ENCODE results near the gene ZFAND5. TPM values are rescaled to one million over a fixed set of nuclear protein-coding genes. Genes with fewer than 3 reads are reported as not detected.
A peak's percentile ranks its signal among the peaks of the same experiment; 100 is the strongest.

ZFAND5 gene
- polyA plus RNA-seq, 1 of the 3 experiments (the other 2 are of a cell fraction): 58.8 TPM

DNA sequence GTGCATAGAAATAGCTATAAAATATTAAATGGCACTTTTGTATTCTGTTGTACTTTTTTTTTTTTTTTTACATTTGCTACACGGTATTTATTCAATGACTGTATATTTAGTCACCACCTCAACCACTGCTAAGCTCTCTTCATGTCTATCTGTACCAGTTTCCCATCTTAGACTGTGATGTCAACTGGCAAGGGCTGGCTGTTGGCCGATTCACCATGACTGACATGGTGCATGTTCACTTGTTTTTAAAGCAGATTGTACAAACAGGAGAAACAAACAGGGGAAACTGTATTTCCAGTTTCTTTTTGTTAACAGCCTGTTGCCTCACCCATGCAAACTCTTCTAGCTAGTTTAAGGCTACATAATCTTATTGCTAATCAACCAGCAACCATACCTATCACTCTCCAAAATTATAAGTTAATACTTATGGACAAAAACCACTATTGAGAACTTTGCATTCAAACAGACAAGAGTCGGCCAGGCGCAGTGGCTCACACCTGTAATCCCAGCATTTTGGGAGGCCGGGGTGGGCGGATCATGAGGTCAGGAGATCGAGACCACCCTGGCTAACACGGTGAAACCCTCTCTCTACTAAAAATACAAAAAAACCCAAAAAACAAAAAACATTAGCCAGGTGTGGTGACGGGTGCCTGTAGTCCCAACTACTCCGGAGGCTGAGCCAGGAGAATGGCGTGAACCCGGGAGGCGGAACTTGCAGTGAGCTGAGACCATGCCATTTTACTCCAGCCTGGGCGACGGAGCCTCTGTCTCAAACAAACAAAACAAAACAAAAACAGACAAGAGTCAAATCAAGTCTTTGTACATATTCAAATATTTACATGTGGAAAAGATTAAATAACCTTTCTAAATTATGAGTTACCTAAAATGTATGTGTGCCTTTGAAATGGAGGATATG lies 13.2 kb downstream of the ZFAND5 start:
- 88% methylated on average over 15 of the region's 15 CpGs for WGBS (ENCODE audit: low lambda C conversion rate)
- peaks cover 25% of the 10 kb centered on the region for H3K79me2 ChIP-seq (ENCODE audit: insufficient read depth)
- DNase-seq: no peak
- H3K9ac ChIP-seq: no peak overlapping the region
- TF ChIP-seq, protein P1, sequence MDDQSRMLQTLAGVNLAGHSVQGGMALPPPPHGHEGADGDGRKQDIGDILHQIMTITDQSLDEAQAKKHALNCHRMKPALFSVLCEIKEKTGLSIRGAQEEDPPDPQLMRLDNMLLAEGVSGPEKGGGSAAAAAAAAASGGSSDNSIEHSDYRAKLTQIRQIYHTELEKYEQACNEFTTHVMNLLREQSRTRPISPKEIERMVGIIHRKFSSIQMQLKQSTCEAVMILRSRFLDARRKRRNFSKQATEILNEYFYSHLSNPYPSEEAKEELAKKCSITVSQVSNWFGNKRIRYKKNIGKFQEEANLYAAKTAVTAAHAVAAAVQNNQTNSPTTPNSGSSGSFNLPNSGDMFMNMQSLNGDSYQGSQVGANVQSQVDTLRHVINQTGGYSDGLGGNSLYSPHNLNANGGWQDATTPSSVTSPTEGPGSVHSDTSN (IDR thresholded peaks at IDR 0.05): peak; percentile 47
- TF ChIP-seq RFX5 (IDR thresholded peaks at IDR 0.05; ENCODE audit: low read length) (no peak), FOSL2 (IDR thresholded peaks at IDR 0.05; ENCODE audit: borderline replicate concordance, low read depth) (peak; percentile 22; the same call in 1 of the 2 replicates), FOXM1 (IDR thresholded peaks at IDR 0.05; ENCODE audit: low read depth) (no peak), RXRA (IDR thresholded peaks at IDR 0.05; ENCODE audit: borderline replicate concordance, low read depth) (no peak), TAF1 (IDR thresholded peaks at IDR 0.05; ENCODE audit: borderline replicate concordance, low read depth, low read length) (no peak), ZBTB33 (IDR thresholded peaks at IDR 0.05; ENCODE audit: borderline replicate concordance, low read depth) (no peak)
- TF ChIP-seq, protein P2, sequence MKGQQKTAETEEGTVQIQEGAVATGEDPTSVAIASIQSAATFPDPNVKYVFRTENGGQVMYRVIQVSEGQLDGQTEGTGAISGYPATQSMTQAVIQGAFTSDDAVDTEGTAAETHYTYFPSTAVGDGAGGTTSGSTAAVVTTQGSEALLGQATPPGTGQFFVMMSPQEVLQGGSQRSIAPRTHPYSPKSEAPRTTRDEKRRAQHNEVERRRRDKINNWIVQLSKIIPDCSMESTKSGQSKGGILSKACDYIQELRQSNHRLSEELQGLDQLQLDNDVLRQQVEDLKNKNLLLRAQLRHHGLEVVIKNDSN (IDR thresholded peaks at IDR 0.05; ENCODE audit: borderline replicate concordance, low read depth): no peak
- H3K4me2 ChIP-seq: 0 out of 2 replicates have a peak overlapping the region, but pooled peaks have one; percentile 1
- H3K9me3 ChIP-seq: no peaks in the 10 kb centered on the region
- no peak overlapping the region for H2AFZ ChIP-seq (ENCODE audit: low read depth)
- ChIA-PET POLR2A (interaction anchor here (1.2 kb wide), 1 partner anchor 14 kb away, joined by 5 read pairs; the partner anchor contains the start of gene ZFAND5), CTCF (no interaction called here)
- H3K4me1 ChIP-seq (ENCODE audit: control insufficient read depth in 1 of 2, insufficient read depth in 2 of 2, low read depth in 1 of 2, low read length in 1 of 2): peaks cover 0 to under 1% of the 10 kb centered on the region in 2 experiments; a peak in 1 of 4 replicates
- peaks cover 32% of the 10 kb centered on the region for H3F3A ChIP-seq (replicated peaks; ENCODE audit: insufficient read depth)
- H3K4me3 ChIP-seq (ENCODE audit: low read depth in 2 of 2, low read length in 1 of 2): no peak overlapping the region
- H3K36me3 ChIP-seq (replicated peaks in 1 of 2; ENCODE audit: control insufficient read depth in 1 of 2, insufficient read depth in 2 of 2, low read length in 1 of 2): peaks cover 39% of the 10 kb centered on the region in 2 experiments
- peak overlapping the region in 1 of 2 experiments; percentile 52; a peak in 2 of 4 replicates for H3K27ac ChIP-seq (ENCODE audit: low read depth in 2 of 2, low read length in 1 of 2)
- peaks cover 32% of the 10 kb centered on the region for H4K20me1 ChIP-seq (ENCODE audit: insufficient read depth)
- H3K9me2 ChIP-seq: no peaks in the 10 kb centered on the region
- H3K27me3 ChIP-seq (ENCODE audit: insufficient read depth): no peaks in the 10 kb centered on the region

- Histone ChIP-seq H4K20me1 (ENCODE audit: insufficient read depth) (peaks cover 13% of the 10 kb centered on the region), H3K4me2 (no peak overlapping the region), H3K27me3 (ENCODE audit: insufficient read depth) (no peaks in the 10 kb centered on the region), H3K9me3 (no peaks in the 10 kb centered on the region), H3K36me3 (replicated peaks in 1 of 2; ENCODE audit: control insufficient read depth in 1 of 2, insufficient read depth in 2 of 2, low read length in 1 of 2) (peaks cover 20% of the 10 kb centered on the region in 2 experiments), H2AFZ (ENCODE audit: low read depth) (no peak overlapping the region), H3K9me2 (no peaks in the 10 kb centered on the region), H3K4me1 (ENCODE audit: control insufficient read depth in 1 of 2, insufficient read depth in 2 of 2, low read depth in 1 of 2, low read length in 1 of 2) (no peaks in the 10 kb centered on the region), H3K79me2 (ENCODE audit: insufficient read depth) (peaks cover 7% of the 10 kb centered on the region; the same call in 1 of the 2 replicates), H3K9ac (no peak overlapping the region), H3F3A (replicated peaks; ENCODE audit: insufficient read depth) (peaks cover 28% of the 10 kb centered on the region), H3K4me3 (ENCODE audit: low read depth in 2 of 2, low read length in 1 of 2) (no peak overlapping the region), H3K27ac (ENCODE audit: low read depth in 2 of 2, low read length in 1 of 2) (no peak overlapping the region)
- POLR2A ChIA-PET: no interaction called here
- CTCF ChIA-PET: no interaction called here
- 12% methylated on average over 1 of the region's 1 CpG for WGBS (ENCODE audit: low lambda C conversion rate)
- DNase-seq: no peak
- TF ChIP-seq RCOR1 (IDR thresholded peaks at IDR 0.05; ENCODE audit: low read length) (no peak), SIN3A (IDR thresholded peaks at IDR 0.05; ENCODE audit: borderline replicate concordance, low read depth, low read length) (no peak), FOSL2 (IDR thresholded peaks at IDR 0.05; ENCODE audit: borderline replicate concordance, low read depth) (no peak), NFIC (IDR thresholded peaks at IDR 0.05; ENCODE audit: borderline replicate concordance) (no peak), RFX5 (IDR thresholded peaks at IDR 0.05; ENCODE audit: low read length) (no peak), JUND (IDR thresholded peaks at IDR 0.05) (no peak), YY1 (IDR thresholded peaks at IDR 0.05; ENCODE audit: low read depth) (no peak)
- TF ChIP-seq, protein P3, sequence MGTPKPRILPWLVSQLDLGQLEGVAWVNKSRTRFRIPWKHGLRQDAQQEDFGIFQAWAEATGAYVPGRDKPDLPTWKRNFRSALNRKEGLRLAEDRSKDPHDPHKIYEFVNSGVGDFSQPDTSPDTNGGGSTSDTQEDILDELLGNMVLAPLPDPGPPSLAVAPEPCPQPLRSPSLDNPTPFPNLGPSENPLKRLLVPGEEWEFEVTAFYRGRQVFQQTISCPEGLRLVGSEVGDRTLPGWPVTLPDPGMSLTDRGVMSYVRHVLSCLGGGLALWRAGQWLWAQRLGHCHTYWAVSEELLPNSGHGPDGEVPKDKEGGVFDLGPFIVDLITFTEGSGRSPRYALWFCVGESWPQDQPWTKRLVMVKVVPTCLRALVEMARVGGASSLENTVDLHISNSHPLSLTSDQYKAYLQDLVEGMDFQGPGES (IDR thresholded peaks at IDR 0.05; ENCODE audit: low read depth, low read length): no peak
- TF ChIP-seq, protein P4, sequence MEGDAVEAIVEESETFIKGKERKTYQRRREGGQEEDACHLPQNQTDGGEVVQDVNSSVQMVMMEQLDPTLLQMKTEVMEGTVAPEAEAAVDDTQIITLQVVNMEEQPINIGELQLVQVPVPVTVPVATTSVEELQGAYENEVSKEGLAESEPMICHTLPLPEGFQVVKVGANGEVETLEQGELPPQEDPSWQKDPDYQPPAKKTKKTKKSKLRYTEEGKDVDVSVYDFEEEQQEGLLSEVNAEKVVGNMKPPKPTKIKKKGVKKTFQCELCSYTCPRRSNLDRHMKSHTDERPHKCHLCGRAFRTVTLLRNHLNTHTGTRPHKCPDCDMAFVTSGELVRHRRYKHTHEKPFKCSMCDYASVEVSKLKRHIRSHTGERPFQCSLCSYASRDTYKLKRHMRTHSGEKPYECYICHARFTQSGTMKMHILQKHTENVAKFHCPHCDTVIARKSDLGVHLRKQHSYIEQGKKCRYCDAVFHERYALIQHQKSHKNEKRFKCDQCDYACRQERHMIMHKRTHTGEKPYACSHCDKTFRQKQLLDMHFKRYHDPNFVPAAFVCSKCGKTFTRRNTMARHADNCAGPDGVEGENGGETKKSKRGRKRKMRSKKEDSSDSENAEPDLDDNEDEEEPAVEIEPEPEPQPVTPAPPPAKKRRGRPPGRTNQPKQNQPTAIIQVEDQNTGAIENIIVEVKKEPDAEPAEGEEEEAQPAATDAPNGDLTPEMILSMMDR (IDR thresholded peaks at IDR 0.05): no peak
Measured at GRCh38 chr9:72349911-72350310, 15.1 kb downstream of the ZFAND5 start.
